GM12878 (cell line): ENCODE results near the gene DNAJB5. TPM values are rescaled to one million over a fixed set of nuclear protein-coding genes. Genes with fewer than 3 reads are reported as not detected.

Experiments
- ATAC-seq: fragments of 200-7000 bp; cut with Tn5 transposase; 3 replicates; pipeline ENCODE4 v1.9.1; 2020; ENCODE audit warnings: mild to moderate bottlenecking, moderate library complexity
- BruUV-seq: library from RNA; stranded (reverse); fragments of 400-500 nt; replicated peaks from 2 replicates; lab custom pipeline; 2021; lab: Mats Ljungman, UMichigan
- CTCF ChIA-PET: fragments of 300-600 bp; sonication (Branson Sonifier 250); formaldehyde crosslinking; extraction: SDS; loops from one replicate; lab custom pipeline; 2021; ENCODE audit warnings: inconsistent platforms; lab: Yijun Ruan, JAX
- POLR2A ChIA-PET: fragments of 350-600 bp; formaldehyde crosslinking; extraction: SDS; loops from one replicate; lab custom pipeline; 2021; ENCODE audit warnings: inconsistent platforms; lab: Charles Lee
- RAD21 ChIA-PET: fragments of 300-600 bp; sonication (Branson Sonifier 250); formaldehyde crosslinking; loops from one replicate; lab custom pipeline; 2023; ENCODE audit warnings: antibody characterized with exemption; ENCODE audit not compliant: unreplicated experiment; lab: Charles Lee
- SMC1A ChIA-PET: fragments of 300-600 bp; sonication (Branson Sonifier 250); formaldehyde crosslinking; loops from one replicate; lab custom pipeline; 2023; ENCODE audit not compliant: unreplicated experiment, uncharacterized antibody; lab: Charles Lee
- DNase-seq: peaks from one replicate; pipeline ENCODE4 v3.0.0-alpha.2; 2011; ENCODE audit warnings: low read depth, low spot score
- FAIRE-seq: peaks from 3 replicates; lab custom pipeline; 2011; peaks lifted over from hg19 to GRCh38; lab: Jason Lieb, UNC
- H2AFZ ChIP-seq: 2 replicates; pipeline ENCODE4 v1.6.0; 2011; ENCODE audit warnings: low read depth, low read length, control low read depth; ENCODE audit not compliant: control insufficient read depth
- H3K27ac ChIP-seq: 2 replicates; pipeline ENCODE4 v1.5.1; 2011; ENCODE audit warnings: control low read depth; ENCODE audit not compliant: control insufficient read depth, insufficient read depth
- H3K27me3 ChIP-seq, 2 experiments: replicated peaks in 1 of 2; 2 replicates each; pipeline versions ENCODE4 v1.6.0 to v1.6.1; 2011; ENCODE audit warnings: low read length in 1 of 2; ENCODE audit not compliant: control insufficient read depth in 2 of 2, insufficient read depth in 2 of 2
- H3K36me3 ChIP-seq, 2 experiments: 2 replicates each; pipeline ENCODE4 v1.5.1; 2011; ENCODE audit warnings: low read length in 1 of 2; ENCODE audit not compliant: control insufficient read depth in 2 of 2, insufficient read depth in 2 of 2
- H3K4me1 ChIP-seq: 2 replicates; pipeline ENCODE4 v1.6.1; 2011; ENCODE audit warnings: mild to moderate bottlenecking, low read length, moderate library complexity, mixed read lengths; ENCODE audit not compliant: control insufficient read depth, insufficient read depth
- H3K4me2 ChIP-seq: 2 replicates; pipeline ENCODE4 v1.6.0; 2011; ENCODE audit warnings: control low read depth; ENCODE audit not compliant: control insufficient read depth, insufficient read depth
- H3K4me3 ChIP-seq: fragments of 200-600 bp; sonication (generic); 2 replicates; pipeline ENCODE4 v1.5.1; 2016
- H3K79me2 ChIP-seq: 2 replicates; pipeline ENCODE4 v1.6.0; 2011; ENCODE audit warnings: low read length; ENCODE audit not compliant: control insufficient read depth, insufficient read depth
- H3K9ac ChIP-seq: 2 replicates; pipeline ENCODE4 v1.8.0; 2011; ENCODE audit warnings: low read length, control low read depth, mixed read lengths; ENCODE audit not compliant: control insufficient read depth, insufficient read depth
- H3K9me3 ChIP-seq: replicated peaks from 3 replicates; pipeline ENCODE4 v1.5.1; 2011; ENCODE audit warnings: mild to moderate bottlenecking, low read length; ENCODE audit not compliant: control insufficient read depth, insufficient read depth
- H4K20me1 ChIP-seq: 2 replicates; pipeline ENCODE4 v1.6.0; 2011; ENCODE audit not compliant: control insufficient read depth, insufficient read depth
- ATF7 ChIP-seq: fragments of 450-650 bp; IDR thresholded peaks from 2 replicates; pipeline ENCODE4 v1.6.1; 2016; ENCODE audit warnings: low read depth, mild to moderate bottlenecking
- CEBPZ ChIP-seq: fragments of 150-350 bp; IDR thresholded peaks from 2 replicates; pipeline ENCODE4 v1.6.1; 2016; ENCODE audit warnings: low read depth, low read length
- EZH2 ChIP-seq: IDR thresholded peaks from 2 replicates; pipeline ENCODE4 v1.6.1; 2012; ENCODE audit warnings: low read depth, mild to moderate bottlenecking, control low read depth, inconsistent platforms, low read length, borderline replicate concordance; ENCODE audit not compliant: control insufficient read depth
- KLF5 ChIP-seq: fragments of 450-650 bp; IDR thresholded peaks from 2 replicates; pipeline ENCODE4 v1.6.1; 2014; ENCODE audit warnings: mild to moderate bottlenecking; ENCODE audit not compliant: partially characterized antibody
- NFYB ChIP-seq: IDR thresholded peaks from 2 replicates; pipeline ENCODE4 v1.6.1; 2011; ENCODE audit warnings: low read depth, mild to moderate bottlenecking, low read length, improper control_type of control experiment, moderate library complexity; ENCODE audit not compliant: insufficient read depth
- POLR2AphosphoS5 ChIP-seq: IDR thresholded peaks from 2 replicates; pipeline ENCODE4 v1.6.1; 2011; ENCODE audit warnings: mild to moderate bottlenecking, low read length, inconsistent platforms
- RAD21 ChIP-seq: IDR thresholded peaks from 2 replicates; pipeline ENCODE4 v1.6.1; 2011; ENCODE audit warnings: mild to moderate bottlenecking, low read depth, low read length, moderate library complexity; ENCODE audit not compliant: insufficient read depth
- SREBF2 ChIP-seq: IDR thresholded peaks from 2 replicates; pipeline ENCODE4 v1.6.1; 2012; ENCODE audit warnings: mild to moderate bottlenecking, low read length
- STAT1 ChIP-seq: fragments of 450-650 bp; conservative IDR thresholded peaks from 2 replicates; pipeline ENCODE4 v1.6.1; 2014; ENCODE audit warnings: antibody characterized with exemption, mild to moderate bottlenecking
- ZNF592 ChIP-seq: fragments of 450-650 bp; IDR thresholded peaks from 2 replicates; pipeline ENCODE4 v1.6.1; 2017; ENCODE audit warnings: mild to moderate bottlenecking, moderate library complexity
- WGBS: methylation state at CpG from one replicate; pipeline ENCODE4 v1.1.6; 2016; ENCODE audit warnings: low lambda C conversion rate; ENCODE audit not compliant: insufficient replicate concordance, insufficient coverage; ENCODE audit errors: missing lambda C conversion rate; 5-methylcytosine and 5-hydroxymethylcytosine counted together
- in situ Hi-C: fragments of 300-500 bp; cut with MboI; formaldehyde crosslinking; loops from 9 replicates; pipeline ENCODE4 v1.14.3; 2018; ENCODE audit warnings: mixed read lengths
- intact Hi-C: fragments of 100-400 bp; cut with micrococcal nuclease; formaldehyde crosslinking; loops from one replicate; pipeline ENCODE4 v1.14.2; 2022; ENCODE audit not compliant: unreplicated experiment
- polyA plus RNA-seq, 11 experiments: library from polyadenylated mRNA; depleted of rRNA in 4 of 11; unstranded in 6 of 11; stranded (reverse) in 5 of 11; fragments of >200 nt; fragmentation: Nextera tagmentation in 4 of 11; fragmentation: Illumina TruSeq in 1 of 11; extraction: Ambion mirVana in 4 of 11; extraction: Trizol in 1 of 11; gene quantifications; 1 replicate in 1 of 11; 2 replicates in 10 of 11; pipeline versions ENCODE4 v1.2.1 to v1.2.3, GENCODE V29; 2011 to 2016; ENCODE audit warnings: inconsistent platforms in 2 of 11, missing spikeins in 2 of 11, low read depth in 1 of 11
- total RNA-seq, 4 experiments: library from RNA; depleted of rRNA in 3 of 4; stranded (reverse); fragments of >200 nt in 3 of 4; fragmentation: Illumina TruSeq in 1 of 4; extraction: Trizol in 1 of 4; gene quantifications; 2 replicates each; pipeline versions ENCODE4 v1.2.1 to v1.2.3, GENCODE V29; 2013 to 2021
- TF ChIP-seq, protein P1 (sequence below): fragments of 450-650 bp; IDR thresholded peaks from 2 replicates; pipeline ENCODE4 v1.6.1; 2017; ENCODE audit warnings: low read depth, mild to moderate bottlenecking, moderate library complexity
- TF ChIP-seq, protein P2 (sequence below): fragments of 450-650 bp; IDR thresholded peaks from 2 replicates; pipeline ENCODE4 v1.6.1; 2016; ENCODE audit warnings: mild to moderate bottlenecking

DNAJB5 gene
- total and polyA plus RNA-seq, 10 of the 15 experiments (the other 5 are each of a cell fraction or from before 2014, with no cell fraction given): 0.92 to 13.3 (median 6.8) TPM

DNA sequence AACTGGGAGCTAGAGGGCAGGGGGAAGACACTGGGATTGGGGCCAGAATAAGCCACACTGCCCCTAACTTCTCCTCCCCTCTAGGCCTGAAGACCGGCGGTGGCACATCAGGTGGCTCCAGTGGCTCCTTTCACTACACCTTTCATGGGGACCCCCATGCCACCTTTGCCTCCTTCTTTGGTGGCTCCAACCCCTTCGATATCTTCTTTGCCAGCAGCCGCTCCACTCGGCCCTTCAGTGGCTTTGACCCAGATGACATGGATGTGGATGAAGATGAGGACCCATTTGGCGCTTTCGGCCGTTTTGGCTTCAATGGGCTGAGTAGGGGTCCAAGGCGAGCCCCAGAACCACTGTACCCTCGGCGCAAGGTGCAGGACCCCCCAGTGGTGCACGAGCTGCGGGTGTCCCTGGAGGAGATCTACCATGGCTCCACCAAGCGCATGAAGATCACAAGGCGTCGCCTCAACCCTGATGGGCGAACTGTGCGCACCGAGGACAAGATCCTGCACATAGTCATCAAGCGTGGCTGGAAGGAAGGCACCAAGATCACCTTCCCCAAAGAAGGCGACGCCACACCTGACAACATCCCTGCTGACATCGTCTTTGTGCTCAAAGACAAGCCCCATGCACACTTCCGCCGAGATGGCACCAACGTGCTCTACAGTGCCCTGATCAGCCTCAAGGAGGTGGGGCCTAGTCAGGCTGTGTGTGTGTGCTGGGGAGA lies 6.8 kb downstream of the DNAJB5 start:
- in situ Hi-C loops: no loop called here
- ATAC-seq (no peak), FAIRE-seq (no peak)

More for the DNA sequence above, 6.8 kb downstream of the DNAJB5 start:
- no peaks in the 10 kb centered on the region for H3K79me2 ChIP-seq
- no peak overlapping the region for H2AFZ ChIP-seq
- DNase-seq: no peak
- H3K9ac ChIP-seq: no peak overlapping the region
- TF ChIP-seq KLF5: no peak
- no peak for TF ChIP-seq STAT1
- no peak for TF ChIP-seq SREBF2
- no peak for TF ChIP-seq RAD21
- no peak for TF ChIP-seq POLR2AphosphoS5
- no peak for TF ChIP-seq CEBPZ
- TF ChIP-seq, protein P1, sequence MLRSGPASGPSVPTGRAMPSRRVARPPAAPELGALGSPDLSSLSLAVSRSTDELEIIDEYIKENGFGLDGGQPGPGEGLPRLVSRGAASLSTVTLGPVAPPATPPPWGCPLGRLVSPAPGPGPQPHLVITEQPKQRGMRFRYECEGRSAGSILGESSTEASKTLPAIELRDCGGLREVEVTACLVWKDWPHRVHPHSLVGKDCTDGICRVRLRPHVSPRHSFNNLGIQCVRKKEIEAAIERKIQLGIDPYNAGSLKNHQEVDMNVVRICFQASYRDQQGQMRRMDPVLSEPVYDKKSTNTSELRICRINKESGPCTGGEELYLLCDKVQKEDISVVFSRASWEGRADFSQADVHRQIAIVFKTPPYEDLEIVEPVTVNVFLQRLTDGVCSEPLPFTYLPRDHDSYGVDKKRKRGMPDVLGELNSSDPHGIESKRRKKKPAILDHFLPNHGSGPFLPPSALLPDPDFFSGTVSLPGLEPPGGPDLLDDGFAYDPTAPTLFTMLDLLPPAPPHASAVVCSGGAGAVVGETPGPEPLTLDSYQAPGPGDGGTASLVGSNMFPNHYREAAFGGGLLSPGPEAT: no peak
- no peak for TF ChIP-seq ATF7
- no peak for TF ChIP-seq ZNF592
- TF ChIP-seq NFYB: no peak
- TF ChIP-seq, protein P2, sequence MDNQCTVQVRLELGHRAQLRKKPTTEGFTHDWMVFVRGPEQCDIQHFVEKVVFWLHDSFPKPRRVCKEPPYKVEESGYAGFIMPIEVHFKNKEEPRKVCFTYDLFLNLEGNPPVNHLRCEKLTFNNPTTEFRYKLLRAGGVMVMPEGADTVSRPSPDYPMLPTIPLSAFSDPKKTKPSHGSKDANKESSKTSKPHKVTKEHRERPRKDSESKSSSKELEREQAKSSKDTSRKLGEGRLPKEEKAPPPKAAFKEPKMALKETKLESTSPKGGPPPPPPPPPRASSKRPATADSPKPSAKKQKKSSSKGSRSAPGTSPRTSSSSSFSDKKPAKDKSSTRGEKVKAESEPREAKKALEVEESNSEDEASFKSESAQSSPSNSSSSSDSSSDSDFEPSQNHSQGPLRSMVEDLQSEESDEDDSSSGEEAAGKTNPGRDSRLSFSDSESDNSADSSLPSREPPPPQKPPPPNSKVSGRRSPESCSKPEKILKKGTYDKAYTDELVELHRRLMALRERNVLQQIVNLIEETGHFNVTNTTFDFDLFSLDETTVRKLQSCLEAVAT: no peak
- TF ChIP-seq EZH2: no peak
- 0 out of 4 replicates have a peak, but pooled peaks cover 0 to 2% of the 10 kb centered on the region in 2 experiments for H3K36me3 ChIP-seq
- RAD21 ChIA-PET: no interaction called here
- no TSS peak for BruUV-seq
- peaks cover 25% of the 10 kb centered on the region for H3K4me1 ChIP-seq
- intact Hi-C loops: no loop called here
- CTCF ChIA-PET: interaction anchor here (0.7 to 7.4 kb wide), 3 partner anchors 56 to 95 kb away, joined by 3 to 58 read pairs (median 4); no protein-coding TSS in a partner anchor
- H3K4me3 ChIP-seq: no peak overlapping the region
- 91% methylated on average over 26 of the region's 26 CpGs for WGBS
- no peaks in the 10 kb centered on the region for H4K20me1 ChIP-seq
- no peak overlapping the region for H3K4me2 ChIP-seq
- SMC1A ChIA-PET: interaction anchor here (1.1 to 2.8 kb wide), 2 partner anchors 55 kb away, joined by 4 to 11 read pairs; no protein-coding TSS in a partner anchor
- no peak overlapping the region for H3K27ac ChIP-seq
- no peaks in the 10 kb centered on the region for H3K9me3 ChIP-seq
- H3K27me3 ChIP-seq: no peaks in the 10 kb centered on the region
- POLR2A ChIA-PET: interaction anchor here (0.6 kb wide), 1 partner anchor 75 kb away, joined by 3 read pairs; no protein-coding TSS in a partner anchor
